BE2C (cell line): ENCODE results near the gene STK4.

Source experiments
- DNase-seq: peaks from one replicate; pipeline ENCODE4 v3.0.0-alpha.2; 2020
- H3K27me3 ChIP-seq: fragments of 250-450 bp; sonication (Bioruptor Pico); 2 replicates; pipeline ENCODE4 v1.5.1; 2020; ENCODE audit warnings: mild to moderate bottlenecking
- H3K36me3 ChIP-seq: fragments of 250-450 bp; sonication (Bioruptor Pico); 2 replicates; pipeline ENCODE4 v1.5.1; 2020; ENCODE audit warnings: mild to moderate bottlenecking
- H3K4me1 ChIP-seq: fragments of 250-450 bp; sonication (Bioruptor Pico); 2 replicates; pipeline ENCODE4 v1.5.1; 2020
- H3K4me3 ChIP-seq: 2 replicates; pipeline ENCODE4 v1.5.1; 2011; ENCODE audit warnings: low read depth, low read length
- H3K9me3 ChIP-seq: fragments of 250-450 bp; sonication (Bioruptor Pico); 2 replicates; pipeline ENCODE4 v1.5.1; 2020
- CTCF ChIP-seq: IDR thresholded peaks from 2 replicates; pipeline ENCODE4 v1.5.1; 2012; ENCODE audit warnings: mild to moderate bottlenecking, low read depth, low read length

The STK4 gene

GRCh38 chr20:45044084-45044573 lies 77.8 kb downstream of the STK4 start:
- peak; percentile 95 for TF ChIP-seq CTCF
- Histone ChIP-seq H3K36me3 (no peaks in the 10 kb centered on the region; the same call in 1 of the 2 replicates), H3K4me1 (no peaks in the 10 kb centered on the region), H3K4me3 (no peak overlapping the region), H3K27me3 (no peaks in the 10 kb centered on the region), H3K9me3 (no peaks in the 10 kb centered on the region)
- DNase-seq = peak; percentile 54

- no peak for TF ChIP-seq CTCF
- Histone ChIP-seq H3K4me1 (no peaks in the 10 kb centered on the region), H3K36me3 (no peaks in the 10 kb centered on the region; the same call in 1 of the 2 replicates), H3K9me3 (no peaks in the 10 kb centered on the region), H3K27me3 (no peaks in the 10 kb centered on the region), H3K4me3 (no peak overlapping the region)
- DNase-seq = no peak
Measured at GRCh38 chr20:45044601-45045000, 78.3 kb downstream of the STK4 start.

GRCh38 chr20:45047581-45048119 lies 81.3 kb downstream of the STK4 start:
- DNase-seq = no peak
- no peaks in the 10 kb centered on the region for H3K27me3 ChIP-seq
- H3K9me3 ChIP-seq = no peaks in the 10 kb centered on the region
- no peaks in the 10 kb centered on the region for H3K4me1 ChIP-seq
- TF ChIP-seq CTCF = no peak
- H3K4me3 ChIP-seq = no peak overlapping the region
- H3K36me3 ChIP-seq = no peaks in the 10 kb centered on the region; the same call in 1 of the 2 replicates

- no peaks in the 10 kb centered on the region for H3K4me1 ChIP-seq
- peaks cover 4% of the 10 kb centered on the region; the same call in 1 of the 2 replicates for H3K36me3 ChIP-seq
- no peak for DNase-seq
- H3K27me3 ChIP-seq = no peaks in the 10 kb centered on the region
- H3K4me3 ChIP-seq = no peak overlapping the region
- no peaks in the 10 kb centered on the region for H3K9me3 ChIP-seq
- no peak for TF ChIP-seq CTCF
Measured at GRCh38 chr20:45049438-45049837, 83.1 kb downstream of the STK4 start.

- TF ChIP-seq CTCF = no peak
Measured at GRCh38 chr20:45049904-45050471, 83.7 kb downstream of the STK4 start.

GRCh38 chr20:45051204-45052060 lies 85.1 kb downstream of the STK4 start:
- H3K9me3 ChIP-seq = no peaks in the 10 kb centered on the region
- no peak overlapping the region for H3K4me3 ChIP-seq
- no peak for TF ChIP-seq CTCF
- no peaks in the 10 kb centered on the region for H3K4me1 ChIP-seq
- no peak for DNase-seq
- H3K27me3 ChIP-seq = no peaks in the 10 kb centered on the region
- peaks cover 4% of the 10 kb centered on the region; the same call in 1 of the 2 replicates for H3K36me3 ChIP-seq

More at GRCh38 chr20:45049904-45050471, 83.7 kb downstream of the STK4 start:
- H3K9me3 ChIP-seq = no peaks in the 10 kb centered on the region
- peaks cover 4% of the 10 kb centered on the region; the same call in 1 of the 2 replicates for H3K36me3 ChIP-seq
- no peaks in the 10 kb centered on the region for H3K4me1 ChIP-seq
- H3K4me3 ChIP-seq = no peak overlapping the region
- no peak for DNase-seq
- H3K27me3 ChIP-seq = no peaks in the 10 kb centered on the region
